Progenitor cell of endocrine pancreas (in vitro differentiated cells): ENCODE measurements around the gene RGP1. TPM values are rescaled to one million over a fixed set of nuclear protein-coding genes. Genes with fewer than 3 reads are reported as not detected.
A peak's percentile ranks its signal among the peaks of the same experiment; 100 is the strongest.

Experiments used
- DNase-seq: peaks from one replicate; pipeline ENCODE4 v3.0.0; 2021; ENCODE audit warnings: low spot score; ENCODE audit not compliant: unreplicated experiment
- H3K27ac Mint-ChIP-seq: 2 replicates; pipeline ENCODE4 v1.8.0; 2021; ENCODE audit warnings: mild to moderate bottlenecking, moderate library complexity, mixed read lengths
- H3K27me3 Mint-ChIP-seq: 2 replicates; pipeline ENCODE4 v1.8.0; 2021; ENCODE audit warnings: mixed read lengths
- H3K36me3 Mint-ChIP-seq: 2 replicates; pipeline ENCODE4 v1.8.0; 2022; ENCODE audit warnings: mixed read lengths; ENCODE audit not compliant: insufficient read depth
- H3K4me1 Mint-ChIP-seq: 2 replicates; pipeline ENCODE4 v1.8.0; 2021; ENCODE audit warnings: low read depth, mixed read lengths
- H3K4me3 Mint-ChIP-seq: 2 replicates; pipeline ENCODE4 v1.8.0; 2021; ENCODE audit warnings: low read depth, mild to moderate bottlenecking, moderate library complexity, mixed read lengths
- H3K9me3 Mint-ChIP-seq: 2 replicates; pipeline ENCODE4 v1.8.0; 2021; ENCODE audit warnings: low read depth, mixed read lengths
- total RNA-seq: library from RNA; stranded (reverse); gene quantifications from 2 replicates; pipeline ENCODE4 v1.2.1, GENCODE V29; 2021
- TF ChIP-seq, protein P1 (sequence below): fragments of 200-600 bp; sonication (generic); IDR thresholded peaks from one replicate; pipeline ENCODE4 v1.5.0; 2021; ENCODE audit warnings: antibody characterized with exemption, mild to moderate bottlenecking; ENCODE audit not compliant: unreplicated experiment

RGP1 gene
- total RNA-seq, 1 donor from 2014 or later, result 40.0 TPM

GRCh38 chr9:35745569-35745968 lies 3.5 kb upstream of the RGP1 start:
- H3K27me3 Mint-ChIP-seq, result no peaks in the 10 kb centered on the region
- no peaks in the 10 kb centered on the region for H3K9me3 Mint-ChIP-seq
- H3K4me1 Mint-ChIP-seq, result peaks cover 32% of the 10 kb centered on the region
- H3K4me3 Mint-ChIP-seq, result no peak overlapping the region
- H3K27ac Mint-ChIP-seq, result peak overlapping the region; percentile 23
- H3K36me3 Mint-ChIP-seq, result peaks cover 16% of the 10 kb centered on the region
- no peak for DNase-seq
- TF ChIP-seq, protein P1, sequence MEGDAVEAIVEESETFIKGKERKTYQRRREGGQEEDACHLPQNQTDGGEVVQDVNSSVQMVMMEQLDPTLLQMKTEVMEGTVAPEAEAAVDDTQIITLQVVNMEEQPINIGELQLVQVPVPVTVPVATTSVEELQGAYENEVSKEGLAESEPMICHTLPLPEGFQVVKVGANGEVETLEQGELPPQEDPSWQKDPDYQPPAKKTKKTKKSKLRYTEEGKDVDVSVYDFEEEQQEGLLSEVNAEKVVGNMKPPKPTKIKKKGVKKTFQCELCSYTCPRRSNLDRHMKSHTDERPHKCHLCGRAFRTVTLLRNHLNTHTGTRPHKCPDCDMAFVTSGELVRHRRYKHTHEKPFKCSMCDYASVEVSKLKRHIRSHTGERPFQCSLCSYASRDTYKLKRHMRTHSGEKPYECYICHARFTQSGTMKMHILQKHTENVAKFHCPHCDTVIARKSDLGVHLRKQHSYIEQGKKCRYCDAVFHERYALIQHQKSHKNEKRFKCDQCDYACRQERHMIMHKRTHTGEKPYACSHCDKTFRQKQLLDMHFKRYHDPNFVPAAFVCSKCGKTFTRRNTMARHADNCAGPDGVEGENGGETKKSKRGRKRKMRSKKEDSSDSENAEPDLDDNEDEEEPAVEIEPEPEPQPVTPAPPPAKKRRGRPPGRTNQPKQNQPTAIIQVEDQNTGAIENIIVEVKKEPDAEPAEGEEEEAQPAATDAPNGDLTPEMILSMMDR, result no peak

DNA sequence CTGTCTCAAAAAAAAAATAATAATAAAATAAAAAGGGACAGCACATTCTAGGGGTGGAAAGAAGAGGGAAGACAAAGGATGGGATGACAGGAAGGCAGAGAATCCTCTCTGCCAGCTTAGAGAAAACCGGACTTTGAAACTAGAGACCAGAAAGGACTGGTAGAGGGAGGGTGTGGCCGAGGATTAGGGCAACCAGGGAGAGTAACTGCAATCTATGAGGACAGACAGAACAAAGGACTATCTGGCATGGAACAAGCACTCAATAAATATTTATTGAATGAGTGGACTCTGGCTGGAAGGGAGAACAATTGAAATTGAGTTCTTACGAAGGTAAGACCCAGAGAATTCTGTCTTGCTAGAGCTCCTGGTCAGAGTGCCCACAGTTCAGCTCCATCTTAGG lies 2.5 kb upstream of the RGP1 start:
- H3K27me3 Mint-ChIP-seq, result no peaks in the 10 kb centered on the region
- no peak for DNase-seq
- H3K27ac Mint-ChIP-seq, result peak overlapping the region; percentile 88
- peaks cover 32% of the 10 kb centered on the region for H3K4me1 Mint-ChIP-seq
- TF ChIP-seq, protein P1, result no peak
- H3K36me3 Mint-ChIP-seq, result peaks cover 17% of the 10 kb centered on the region
- H3K9me3 Mint-ChIP-seq, result no peaks in the 10 kb centered on the region
- peak overlapping the region; percentile 90 for H3K4me3 Mint-ChIP-seq

DNA sequence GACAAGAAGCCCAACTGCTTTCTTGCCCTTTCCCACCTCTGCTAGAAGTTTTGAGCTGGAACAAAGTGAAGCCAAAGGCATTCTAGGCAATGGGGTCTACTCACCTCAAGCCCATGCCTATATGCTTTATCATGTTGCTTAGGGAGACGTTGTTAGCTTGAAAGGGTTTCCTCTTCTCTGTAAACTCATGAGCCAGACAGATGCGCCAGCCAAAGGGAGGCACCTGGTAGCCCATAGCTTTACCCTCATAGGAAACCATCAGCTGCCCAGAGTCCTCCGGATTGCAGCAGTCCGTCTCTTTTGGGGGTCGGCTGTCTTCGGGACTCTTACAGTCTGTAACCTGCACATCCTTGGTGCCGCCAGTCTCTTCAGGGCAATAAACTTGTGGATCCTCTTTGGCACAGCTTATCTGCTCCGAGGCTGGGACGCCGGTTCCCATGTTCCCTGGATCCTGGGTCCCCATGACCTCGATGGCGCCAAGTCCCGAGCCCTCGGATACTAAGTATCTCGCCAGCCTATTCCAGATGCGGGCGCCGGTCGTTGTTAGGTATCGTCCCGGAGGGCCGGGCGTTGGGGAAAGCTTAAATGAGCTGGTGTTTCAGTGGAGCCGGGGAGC lies 737 bp upstream of the RGP1 start:
- H3K27me3 Mint-ChIP-seq, result no peaks in the 10 kb centered on the region
- H3K36me3 Mint-ChIP-seq, result peaks cover 19% of the 10 kb centered on the region
- peak overlapping the region; percentile 90 for H3K4me3 Mint-ChIP-seq
- H3K27ac Mint-ChIP-seq, result peak overlapping the region; percentile 75
- TF ChIP-seq, protein P1, result no peak
- H3K9me3 Mint-ChIP-seq, result no peaks in the 10 kb centered on the region
- peaks cover 32% of the 10 kb centered on the region for H3K4me1 Mint-ChIP-seq
- DNase-seq, result no peak

GRCh38 chr9:35749515-35750255 lies 598 bp downstream of the RGP1 start:
- H3K27ac Mint-ChIP-seq, result peak overlapping the region; percentile 94
- no peak for DNase-seq
- TF ChIP-seq, protein P1, result no peak
- H3K4me3 Mint-ChIP-seq, result peak overlapping the region; percentile 93
- no peaks in the 10 kb centered on the region for H3K9me3 Mint-ChIP-seq
- no peaks in the 10 kb centered on the region for H3K27me3 Mint-ChIP-seq
- peaks cover 18% of the 10 kb centered on the region for H3K36me3 Mint-ChIP-seq
- H3K4me1 Mint-ChIP-seq, result peaks cover 32% of the 10 kb centered on the region

DNA sequence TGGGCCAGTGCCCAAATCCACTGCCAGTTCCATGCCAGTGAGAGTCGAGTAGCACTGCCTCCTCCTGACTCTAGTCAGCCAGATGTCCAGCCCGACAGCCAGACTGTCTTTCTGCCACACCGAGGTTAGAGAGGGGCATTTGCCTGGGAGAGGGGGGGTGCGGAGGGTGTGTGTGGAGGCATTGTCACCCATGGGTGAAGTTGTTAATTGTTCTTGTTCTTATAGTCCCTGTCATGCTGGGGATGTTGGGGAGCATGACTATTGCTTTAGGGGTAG lies 1.1 kb downstream of the RGP1 start:
- Mint-ChIP-seq H3K4me3 (peak overlapping the region; percentile 93), H3K27me3 (no peaks in the 10 kb centered on the region), H3K36me3 (peaks cover 18% of the 10 kb centered on the region), H3K27ac (no peak overlapping the region), H3K9me3 (no peaks in the 10 kb centered on the region), H3K4me1 (peaks cover 32% of the 10 kb centered on the region)
- TF ChIP-seq, protein P1, result no peak
- no peak for DNase-seq
